ENCODE data around the gene ARHGAP23. TPM values are rescaled to one million over a fixed set of nuclear protein-coding genes. Genes with fewer than 3 reads are reported as not detected.
A peak's percentile ranks its signal among the peaks of the same experiment; 100 is the strongest.

ARHGAP23 gene
- total and polyA plus RNA-seq, 2 donors (not counting 1 experiment from before 2014, with no cell fraction given), result 28.1 to 41.1 TPM

DNA sequence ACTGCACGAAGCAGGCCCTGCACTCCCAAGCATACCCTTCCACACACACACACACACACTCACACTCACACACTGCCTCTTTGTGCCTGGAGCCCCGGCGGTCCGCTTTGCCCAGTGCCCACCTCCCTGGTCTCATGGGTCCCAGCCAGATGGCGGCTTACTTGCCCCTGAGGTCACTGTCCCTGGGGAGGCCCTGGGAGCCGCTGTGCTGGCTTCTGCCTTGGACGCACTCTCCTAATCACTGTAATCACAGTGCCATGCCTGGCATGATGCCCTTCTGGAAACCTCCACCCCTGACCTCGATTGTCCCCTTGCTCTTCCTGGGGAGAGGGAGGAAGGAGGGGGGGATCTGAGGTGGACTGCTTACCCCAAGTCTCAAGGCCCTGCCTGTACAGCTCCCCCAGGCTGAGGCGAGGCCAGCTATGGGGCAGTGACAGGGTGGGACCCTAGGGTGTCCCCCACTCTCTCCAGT is 36.0 kb downstream of the ARHGAP23 start:
- Histone ChIP-seq H3K4me1 (ENCODE audit: control insufficient read depth, extremely low read depth, insufficient read depth, low read length) (peaks cover 39% of the 10 kb centered on the region), H3K79me2 (ENCODE audit: control insufficient read depth, insufficient read depth, low read length) (peaks cover 52% of the 10 kb centered on the region)

DNA sequence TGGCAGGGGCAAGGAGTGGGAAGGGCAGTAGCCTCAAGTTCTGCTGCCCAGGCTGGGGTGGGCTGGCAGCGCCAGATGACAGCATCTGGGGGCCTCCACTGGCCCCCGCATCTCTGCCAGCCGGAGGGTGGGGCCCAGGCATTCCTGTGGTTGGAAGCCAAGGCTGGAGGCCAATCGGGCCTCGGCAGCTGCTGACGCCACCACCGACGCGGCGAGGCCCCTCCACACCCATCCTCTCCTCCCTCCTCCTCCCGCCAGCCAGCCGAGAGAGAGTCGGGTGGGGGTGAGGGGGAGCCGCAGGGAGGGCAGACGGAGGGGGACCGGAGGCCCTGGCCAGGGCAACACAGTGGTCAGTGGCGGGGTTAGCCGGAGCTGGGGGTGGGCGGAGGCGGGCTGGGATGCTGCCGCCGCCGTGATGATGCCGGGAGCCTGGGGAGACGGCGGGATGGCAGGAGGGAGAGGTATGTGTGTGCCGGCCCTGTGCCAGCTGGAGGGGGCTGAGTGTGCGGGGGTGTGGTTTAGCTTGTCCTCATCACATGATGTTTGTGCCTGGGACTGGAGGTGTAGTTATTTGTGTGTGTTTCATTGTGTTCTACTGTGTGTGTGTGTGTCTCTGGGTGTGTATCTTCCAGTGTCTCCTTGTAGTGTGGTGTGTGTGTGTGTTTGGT is 36.6 kb downstream of the ARHGAP23 start:
- DNase-seq (ENCODE audit: low read depth in 2 of 2), result peak; percentile 96
- peaks cover 43% of the 10 kb centered on the region for H3K4me1 ChIP-seq (ENCODE audit: control insufficient read depth, extremely low read depth, insufficient read depth, low read length)
- H3K4me2 ChIP-seq (ENCODE audit: extremely low read depth, insufficient read depth, low read length), result peak overlapping the region; percentile 99
- peaks cover 57% of the 10 kb centered on the region for H3K36me3 ChIP-seq (ENCODE audit: control insufficient read depth, insufficient read depth, low read length)
- no peaks in the 10 kb centered on the region for H3K9me3 ChIP-seq (ENCODE audit: control insufficient read depth, insufficient read depth, low read depth, low read length)
- no peaks in the 10 kb centered on the region for H3K27me3 ChIP-seq (ENCODE audit: control insufficient read depth, insufficient read depth, low read length)
- H3K9ac ChIP-seq (ENCODE audit: insufficient read depth, low read length), result peak overlapping the region; percentile 94
- no peak overlapping the region for H2AFZ ChIP-seq (ENCODE audit: low read length)
- H4K20me1 ChIP-seq (ENCODE audit: control insufficient read depth, extremely low read depth, insufficient read depth, low read length), result no peaks in the 10 kb centered on the region
- peak overlapping the region; percentile 100 for H3K27ac ChIP-seq (ENCODE audit: insufficient read depth, low read length)
- peak overlapping the region; percentile 53 to 82 (median 69) for H3K4me3 ChIP-seq (replicated peaks in 1 of 4; ENCODE audit: control extremely low read depth in 1 of 4, insufficient read depth in 1 of 4, low read depth in 3 of 4, low read length in 4 of 4)
- H3K79me2 ChIP-seq (ENCODE audit: control insufficient read depth, insufficient read depth, low read length), result peaks cover 49% of the 10 kb centered on the region
- TF ChIP-seq EZH2 (IDR thresholded peaks at IDR 0.05; ENCODE audit: low read length, missing control alignments) (no peak), CTCF (conservative IDR thresholded peaks at IDR 0.05 in 1 of 2, IDR thresholded peaks at IDR 0.05 in 1 of 2; ENCODE audit: low read depth in 1 of 2, low read length in 2 of 2) (no peak)

More for the DNA sequence above, 36.0 kb downstream of the ARHGAP23 start:
- no peaks in the 10 kb centered on the region for H4K20me1 ChIP-seq (ENCODE audit: control insufficient read depth, extremely low read depth, insufficient read depth, low read length)
- peaks cover 59% of the 10 kb centered on the region for H3K36me3 ChIP-seq (ENCODE audit: control insufficient read depth, insufficient read depth, low read length)
- no peaks in the 10 kb centered on the region for H3K9me3 ChIP-seq (ENCODE audit: control insufficient read depth, insufficient read depth, low read depth, low read length)
- H3K27ac ChIP-seq (ENCODE audit: insufficient read depth, low read length), result peak overlapping the region; percentile 100
- H2AFZ ChIP-seq (ENCODE audit: low read length), result no peak overlapping the region
- peak overlapping the region; percentile 96 for H3K4me2 ChIP-seq (ENCODE audit: extremely low read depth, insufficient read depth, low read length)
- DNase-seq (ENCODE audit: low read depth in 2 of 2), result peak in 1 of 2 donors; percentile 34
- H3K9ac ChIP-seq (ENCODE audit: insufficient read depth, low read length), result peak overlapping the region; percentile 94
- H3K4me3 ChIP-seq (replicated peaks in 1 of 4; ENCODE audit: control extremely low read depth in 1 of 4, insufficient read depth in 1 of 4, low read depth in 3 of 4, low read length in 4 of 4), result peak overlapping the region in 2 of 4 experiments; percentile 11 to 37
- TF ChIP-seq CTCF (conservative IDR thresholded peaks at IDR 0.05 in 1 of 2, IDR thresholded peaks at IDR 0.05 in 1 of 2; ENCODE audit: low read depth in 1 of 2, low read length in 2 of 2), result no peak
- TF ChIP-seq EZH2 (IDR thresholded peaks at IDR 0.05; ENCODE audit: low read length, missing control alignments), result no peak
- H3K27me3 ChIP-seq (ENCODE audit: control insufficient read depth, insufficient read depth, low read length), result no peaks in the 10 kb centered on the region

GRCh38 chr17:38465391-38466345 is 37.4 kb downstream of the ARHGAP23 start:
- Histone ChIP-seq H3K4me2 (ENCODE audit: extremely low read depth, insufficient read depth, low read length) (peak overlapping the region; percentile 99), H4K20me1 (ENCODE audit: control insufficient read depth, extremely low read depth, insufficient read depth, low read length) (no peaks in the 10 kb centered on the region), H3K9ac (ENCODE audit: insufficient read depth, low read length) (peak overlapping the region; percentile 94), H3K4me3 (replicated peaks in 1 of 4; ENCODE audit: control extremely low read depth in 1 of 4, insufficient read depth in 1 of 4, low read depth in 3 of 4, low read length in 4 of 4) (peak overlapping the region; percentile 53 to 82 (median 69)), H3K27me3 (ENCODE audit: control insufficient read depth, insufficient read depth, low read length) (no peaks in the 10 kb centered on the region), H2AFZ (ENCODE audit: low read length) (no peak overlapping the region), H3K27ac (ENCODE audit: insufficient read depth, low read length) (peak overlapping the region; percentile 100), H3K36me3 (ENCODE audit: control insufficient read depth, insufficient read depth, low read length) (peaks cover 55% of the 10 kb centered on the region), H3K9me3 (ENCODE audit: control insufficient read depth, insufficient read depth, low read depth, low read length) (no peaks in the 10 kb centered on the region), H3K4me1 (ENCODE audit: control insufficient read depth, extremely low read depth, insufficient read depth, low read length) (peaks cover 45% of the 10 kb centered on the region), H3K79me2 (ENCODE audit: control insufficient read depth, insufficient read depth, low read length) (peaks cover 47% of the 10 kb centered on the region)
- peak in 1 of 2 donors; percentile 84 for DNase-seq (ENCODE audit: low read depth in 2 of 2)
- TF ChIP-seq CTCF (conservative IDR thresholded peaks at IDR 0.05 in 1 of 2, IDR thresholded peaks at IDR 0.05 in 1 of 2; ENCODE audit: low read depth in 1 of 2, low read length in 2 of 2) (no peak), EZH2 (IDR thresholded peaks at IDR 0.05; ENCODE audit: low read length, missing control alignments) (no peak)
